GM12891 (cell line): Measurements from ENCODE around the gene C2CD5.

Experiments used
- PAX5 ChIP-seq: IDR thresholded peaks from 2 replicates; pipeline ENCODE4 v1.6.1; 2011; ENCODE audit warnings: low read length, moderate library complexity, mild to moderate bottlenecking; ENCODE audit not compliant: insufficient read depth, severe bottlenecking
- POLR2A ChIP-seq: IDR thresholded peaks from 2 replicates; pipeline ENCODE4 v1.6.1; 2011; ENCODE audit warnings: low read depth, low read length, control low read depth
- POLR2AphosphoS5 ChIP-seq: IDR thresholded peaks from 2 replicates; pipeline ENCODE4 v1.6.1; 2011; ENCODE audit warnings: low read depth, low read length, control low read depth
- POU2F2 ChIP-seq: IDR thresholded peaks from 2 replicates; pipeline ENCODE4 v1.6.1; 2011; ENCODE audit warnings: low read depth, mild to moderate bottlenecking, control low read depth, low read length, moderate library complexity
- SPI1 ChIP-seq: IDR thresholded peaks from 2 replicates; pipeline ENCODE4 v1.6.1; 2011; ENCODE audit warnings: low read depth, low read length, control low read depth
- TAF1 ChIP-seq: IDR thresholded peaks from 2 replicates; pipeline ENCODE4 v1.6.1; 2011; ENCODE audit warnings: low read depth, low read length, control low read depth

- TF ChIP-seq POLR2A (no peak), POLR2AphosphoS5 (no peak), PAX5 (no peak), TAF1 (no peak), SPI1 (no peak), POU2F2 (no peak)
Measured at GRCh38 chr12:22458298-22458937, 85.9 kb downstream of the C2CD5 start.
